ENCODE data around the gene OR4A5. TPM values are rescaled to one million over a fixed set of nuclear protein-coding genes. Genes with fewer than 3 reads are reported as not detected.
"Not testable (repeated sequence)": the region's sequence is repeated elsewhere in the genome, so short reads cannot be mapped to it uniquely, and the experiment has no call there.

The OR4A5 gene
- total RNA-seq (not detected), total RNA-seq (0 reads per million in 2 donors)

GRCh38 chr11:54706532-54706931 is at the start of gene OR4A5:
OR4A5 (plus strand) TSS chr11:54706832; CDS start chr11:54706885, 53 bp downstream.
- H3K36me3 Mint-ChIP-seq (ENCODE audit: low read depth); DNase-seq; H3K27me3 Mint-ChIP-seq; H3K27ac Mint-ChIP-seq; H3K9me3 ChIP-seq (ENCODE audit: control insufficient read depth, low read length, poor library complexity, severe bottlenecking); ATAC-seq; H3K4me1 Mint-ChIP-seq; H3K4me3 Mint-ChIP-seq: not testable (repeated sequence)

GRCh38 chr11:54720094-54720493 is 13.5 kb downstream of the OR4A5 start:
- ATAC-seq; H3K36me3 Mint-ChIP-seq (ENCODE audit: low read depth): not testable (repeated sequence)

More at GRCh38 chr11:54720094-54720493, 13.5 kb downstream of the OR4A5 start:
- H3K4me1 Mint-ChIP-seq; H3K27me3 Mint-ChIP-seq; H3K4me3 Mint-ChIP-seq; DNase-seq; H3K9me3 ChIP-seq (ENCODE audit: control insufficient read depth, low read length, poor library complexity, severe bottlenecking); H3K27ac Mint-ChIP-seq: not testable (repeated sequence)

Other genes with a start within 250 kb of the OR4A5 start
- not detected for gene OR4C46, start 102.8 kb upstream of the OR4A5 start, total RNA-seq

Data from T-helper 17 cell (primary cell).